Frontal cortex (tissue), 4 donors: ENCODE results near the gene HSPH1. TPM values are rescaled to one million over a fixed set of nuclear protein-coding genes. Genes with fewer than 3 reads are reported as not detected.
"Not testable (repeated sequence)": the region's sequence is repeated elsewhere in the genome, so short reads cannot be mapped to it uniquely, and the experiment has no call there.

ENCODE experiments used
- DNase-seq, 2 donors: peaks; one replicate each; pipeline ENCODE4 v3.0.0; 2012; ENCODE audit warnings: low spot score in 2 of 2
- FAIRE-seq: peaks from 2 replicates; lab custom pipeline; 2012; peaks lifted over from hg19 to GRCh38; lab: Jason Lieb, UNC
- total RNA-seq: library from RNA; depleted of rRNA; stranded (reverse); fragments of >200 nt; gene quantifications from one replicate; pipeline ENCODE4 v1.2.3, GENCODE V29; 2014
- donor health status: control.
- donor health status: control.
- donor health status: control.

HSPH1 gene
- total RNA-seq, 1 donor from 2014 or later = 77.5 TPM

DNA sequence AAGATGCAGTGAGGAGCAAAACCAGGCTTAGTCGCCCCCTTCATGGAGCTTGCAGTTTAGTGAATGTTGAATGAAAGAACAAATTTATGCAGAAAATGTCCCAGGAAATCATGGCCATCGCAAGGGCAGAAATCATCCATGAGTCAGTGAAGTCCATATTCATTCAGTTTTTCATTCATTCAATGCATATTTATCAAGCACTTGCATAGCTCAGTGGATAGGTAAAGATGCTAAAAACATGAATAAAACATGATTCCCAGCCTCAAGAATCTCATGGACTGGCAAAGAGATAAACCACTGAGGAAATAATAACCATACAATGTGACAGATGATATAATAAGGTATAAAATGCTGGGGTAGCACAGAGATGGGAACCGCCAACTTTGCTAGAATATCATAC, 58.8 kb downstream of the HSPH1 start:
- DNase-seq (no peak), FAIRE-seq (no peak)

- DNase-seq (no peak), FAIRE-seq (no peak)
Observed at GRCh38 chr13:31101472-31102170, 60.1 kb downstream of the HSPH1 start.

DNA sequence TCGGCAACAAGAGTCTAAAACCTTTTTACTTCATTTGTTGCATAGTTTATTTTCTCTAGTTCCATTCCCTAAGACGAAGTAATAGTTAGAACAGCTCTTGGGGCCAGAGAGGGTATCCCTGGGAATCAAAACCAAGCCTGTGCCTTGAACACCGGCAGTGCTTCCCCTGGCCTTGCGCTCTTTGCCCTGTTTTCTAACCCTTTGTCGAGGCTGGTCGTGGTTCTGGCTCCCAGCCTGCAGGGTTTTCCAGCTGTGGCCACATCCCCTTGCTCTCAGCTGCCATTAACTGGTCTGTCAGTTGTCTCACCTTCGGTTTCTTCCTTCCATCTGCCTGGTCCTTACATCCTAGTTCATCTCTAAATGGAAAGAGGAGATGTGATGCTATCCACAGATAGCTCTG, 61.0 kb downstream of the HSPH1 start:
- DNase-seq (no peak), FAIRE-seq (no peak)

DNA sequence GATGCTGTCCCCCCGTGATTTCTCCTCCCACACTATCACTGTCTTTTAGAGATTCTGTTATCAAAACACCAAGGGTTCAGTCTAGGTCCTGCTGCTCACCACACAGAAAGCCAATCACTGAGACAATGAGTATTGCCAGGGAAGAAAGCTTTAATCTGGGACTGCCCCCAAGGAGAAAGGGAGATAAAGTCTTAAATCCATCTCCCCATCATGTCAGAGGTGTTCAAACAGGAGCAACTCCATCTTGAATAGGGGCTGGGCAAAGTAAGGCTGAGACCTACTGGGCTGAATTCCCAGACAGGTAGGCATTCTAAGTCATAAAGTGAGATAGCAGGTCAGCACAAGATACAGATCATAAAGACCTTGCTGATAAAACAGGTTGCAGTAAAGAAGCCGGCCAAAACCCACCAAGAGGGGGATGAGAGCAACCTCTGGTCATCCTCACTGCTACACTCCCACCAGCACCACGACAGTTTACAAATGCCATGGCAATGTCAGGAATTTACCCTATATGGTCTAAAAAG, 63.7 kb downstream of the HSPH1 start:
- DNase-seq, FAIRE-seq: not testable (repeated sequence)

GRCh38 chr13:31096654-31097302, 64.9 kb downstream of the HSPH1 start:
- DNase-seq (no peak), FAIRE-seq (no peak)

DNA sequence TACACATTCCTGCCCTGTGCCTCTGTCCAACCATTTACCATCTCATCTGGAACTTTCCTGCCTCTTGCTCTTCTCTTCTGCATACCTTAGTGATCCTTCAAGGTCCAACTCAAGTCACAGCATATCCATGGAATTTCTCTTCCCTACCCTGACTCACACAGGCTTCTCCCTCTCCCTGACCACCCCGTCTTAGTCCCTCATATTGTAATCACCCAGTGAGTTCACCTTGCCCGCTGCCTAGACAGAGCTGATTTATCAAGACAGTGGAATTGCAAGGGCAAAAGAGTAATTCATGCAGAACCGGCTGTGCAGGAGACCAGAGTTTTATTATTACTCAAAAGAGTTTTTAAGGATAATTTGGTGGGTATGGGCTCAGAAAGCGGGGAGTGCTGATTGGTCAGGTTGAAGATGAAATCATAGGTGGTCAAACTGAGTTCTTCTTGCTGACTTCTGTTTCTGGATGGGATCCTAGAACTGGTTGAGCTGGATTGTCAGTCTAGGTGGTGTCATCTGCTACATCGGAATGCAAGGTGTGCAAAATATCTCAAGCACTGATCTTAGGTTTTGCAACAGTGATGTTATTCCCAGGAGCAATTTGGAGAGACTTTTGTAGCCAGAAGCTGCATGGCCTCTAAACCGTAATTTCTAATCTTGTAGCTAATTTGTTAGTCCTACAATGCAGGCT, 67.2 kb downstream of the HSPH1 start:
- no peak for DNase-seq
- no peak for FAIRE-seq

- no peak for FAIRE-seq
- DNase-seq = no peak
Observed at GRCh38 chr13:31093145-31093885, 68.4 kb downstream of the HSPH1 start.

DNA sequence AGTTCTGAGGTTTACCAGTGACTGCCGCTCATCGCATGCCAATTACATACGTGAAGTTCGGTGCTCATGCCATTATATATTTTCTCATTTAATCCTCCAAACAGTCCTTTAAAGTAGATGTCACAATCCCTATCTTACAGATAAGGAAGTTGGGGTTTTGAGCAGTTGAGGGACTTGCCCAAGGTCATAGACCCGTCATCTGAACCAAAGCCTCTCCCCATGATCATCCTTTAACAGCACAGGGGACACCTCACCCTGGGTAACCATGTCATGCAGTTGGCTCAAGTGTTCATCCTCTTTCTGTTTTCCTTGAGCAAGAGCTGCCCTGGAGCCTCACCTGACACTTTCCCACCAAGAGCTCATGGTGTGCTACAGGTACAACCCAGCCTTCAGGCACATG, 69.1 kb downstream of the HSPH1 start:
- no peak for DNase-seq
- FAIRE-seq = no peak

- DNase-seq (no peak), FAIRE-seq (no peak)
Observed at GRCh38 chr13:31090961-31091624, 70.6 kb downstream of the HSPH1 start.

GRCh38 chr13:31090096-31090495, 71.6 kb downstream of the HSPH1 start:
- DNase-seq = no peak
- FAIRE-seq = no peak

DNA sequence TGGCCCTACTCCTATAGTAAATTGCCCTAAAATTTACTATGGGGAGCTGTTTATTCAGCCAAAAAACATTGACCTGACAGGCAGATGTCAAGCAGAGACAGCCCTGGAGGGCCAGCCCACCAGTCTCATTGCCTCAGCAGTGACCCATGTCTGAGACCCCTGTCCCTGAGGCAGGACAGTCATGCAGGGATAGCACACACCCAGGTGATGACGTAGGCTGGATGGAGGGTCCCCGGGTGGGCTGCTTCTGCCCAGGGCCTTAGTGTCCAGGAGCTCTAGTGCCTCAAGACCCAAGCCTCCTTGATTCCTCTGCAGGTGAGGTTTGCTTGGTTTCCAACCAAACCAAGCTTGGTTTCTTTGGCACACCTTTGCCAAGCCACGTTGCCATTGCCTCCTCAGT, 72.1 kb downstream of the HSPH1 start:
- FAIRE-seq = no peak
- no peak for DNase-seq

- FAIRE-seq (no peak), DNase-seq (no peak)
Observed at GRCh38 chr13:31088826-31089420, 72.8 kb downstream of the HSPH1 start.

Other genes with a start within 250 kb of the HSPH1 start
- 1.2 TPM for gene TEX26, start 229.2 kb downstream of the HSPH1 start, total RNA-seq
- gene B3GLCT, start 38.1 kb upstream of the HSPH1 start, total RNA-seq = 22.4 TPM